OCI-LY7 (cell line): ENCODE results near the gene ITIH4. TPM values are rescaled to one million over a fixed set of nuclear protein-coding genes. Genes with fewer than 3 reads are reported as not detected.

ENCODE experiments used
- BruUV-seq: library from RNA; stranded (reverse); fragments of 400-500 nt; replicated peaks from 2 replicates; lab custom pipeline; 2021; lab: Mats Ljungman, UMichigan
- CTCF ChIA-PET: fragments of 300-600 bp; sonication (Branson Sonifier 250); formaldehyde crosslinking; loops from one replicate; lab custom pipeline; 2022; ENCODE audit warnings: antibody characterized with exemption; ENCODE audit not compliant: unreplicated experiment; lab: Charles Lee
- POLR2A ChIA-PET: fragments of 300-600 bp; sonication (Branson Sonifier 250); formaldehyde crosslinking; loops from one replicate; lab custom pipeline; 2022; ENCODE audit warnings: antibody characterized with exemption; lab: Charles Lee
- DNase-seq: peaks from one replicate; pipeline ENCODE4 v3.0.0-alpha.2; 2015; ENCODE audit warnings: low spot score
- H2AFZ ChIP-seq: fragments of 200-600 bp; sonication (generic), shearing (Covaris generic); 2 replicates; pipeline ENCODE4 v1.6.1; 2014; ENCODE audit warnings: mild to moderate bottlenecking, antibody characterized with exemption, low read length, moderate library complexity
- H3K27ac ChIP-seq: fragments of 200-600 bp; sonication (generic); 2 replicates; pipeline ENCODE4 v1.5.1; 2014; ENCODE audit warnings: mixed run types, low read depth, mild to moderate bottlenecking, moderate library complexity, low read length, inconsistent platforms; ENCODE audit not compliant: poor library complexity, severe bottlenecking
- H3K36me3 ChIP-seq: fragments of 200-600 bp; sonication (generic); 2 replicates; pipeline ENCODE4 v1.6.1; 2014; ENCODE audit warnings: mild to moderate bottlenecking, antibody characterized with exemption, low read length, moderate library complexity, mixed read lengths; ENCODE audit not compliant: insufficient read depth
- H3K4me1 ChIP-seq: fragments of 200-600 bp; sonication (generic); 2 replicates; pipeline ENCODE4 v1.5.1; 2014; ENCODE audit warnings: mild to moderate bottlenecking, low read length; ENCODE audit not compliant: insufficient read depth, poor library complexity, severe bottlenecking
- H3K4me2 ChIP-seq: fragments of 200-600 bp; sonication (generic); 2 replicates; pipeline ENCODE4 v1.6.1; 2014; ENCODE audit warnings: mild to moderate bottlenecking, low read length
- H3K4me3 ChIP-seq: fragments of 200-600 bp; sonication (generic); 2 replicates; pipeline ENCODE4 v1.5.1; 2014; ENCODE audit warnings: mild to moderate bottlenecking, low read depth, low read length; ENCODE audit not compliant: poor library complexity, severe bottlenecking
- H3K79me2 ChIP-seq: fragments of 200-600 bp; sonication (generic); 2 replicates; pipeline ENCODE4 v1.6.1; 2016; ENCODE audit warnings: low read depth, mild to moderate bottlenecking, low read length, moderate library complexity, mixed read lengths; ENCODE audit not compliant: insufficient read depth
- H3K9me2 ChIP-seq: fragments of 200-600 bp; sonication (generic); 2 replicates; pipeline ENCODE4 v1.6.1; 2016; ENCODE audit warnings: mild to moderate bottlenecking, low read length, mixed read lengths; ENCODE audit not compliant: insufficient read depth
- H3K9me3 ChIP-seq: fragments of 200-600 bp; sonication (generic); 2 replicates; pipeline ENCODE4 v1.6.1; 2014; ENCODE audit warnings: mild to moderate bottlenecking, mixed run types, low read length, mixed read lengths
- H4K20me1 ChIP-seq: fragments of 200-600 bp; sonication (generic); 2 replicates; pipeline ENCODE4 v1.6.1; 2014; ENCODE audit warnings: mild to moderate bottlenecking, antibody characterized with exemption, low read length, moderate library complexity, mixed read lengths; ENCODE audit not compliant: insufficient read depth
- EZH2phosphoT487 ChIP-seq: fragments of 200-600 bp; sonication (generic); IDR thresholded peaks from 2 replicates; pipeline ENCODE4 v1.6.1; 2018; ENCODE audit warnings: low read depth, borderline replicate concordance, mild to moderate bottlenecking, mixed run types, antibody characterized with exemption, low read length, moderate library complexity, mixed read lengths
- intact Hi-C: fragments of 100-400 bp; cut with micrococcal nuclease; formaldehyde crosslinking; loops from one replicate; pipeline ENCODE4 v1.10.0; 2022; ENCODE audit not compliant: unreplicated experiment
- total RNA-seq, 2 experiments: library from RNA; depleted of rRNA in 1 of 2; stranded (reverse); fragments of >200 nt in 1 of 2; shearing (Covaris generic) in 1 of 2; gene quantifications; 2 replicates each; pipeline ENCODE4 v1.2.3, GENCODE V29; 2014 to 2022
- TF ChIP-seq, protein P1 (sequence below): fragments of 200-600 bp; sonication (generic); conservative IDR thresholded peaks from 2 replicates; pipeline ENCODE4 v1.5.1; 2014; ENCODE audit warnings: mild to moderate bottlenecking, antibody characterized with exemption, low read length, moderate library complexity, mixed read lengths

Gene ITIH4
- total RNA-seq, 2 experiments from 2014 or later = 2.1 to 2.2 TPM

DNA sequence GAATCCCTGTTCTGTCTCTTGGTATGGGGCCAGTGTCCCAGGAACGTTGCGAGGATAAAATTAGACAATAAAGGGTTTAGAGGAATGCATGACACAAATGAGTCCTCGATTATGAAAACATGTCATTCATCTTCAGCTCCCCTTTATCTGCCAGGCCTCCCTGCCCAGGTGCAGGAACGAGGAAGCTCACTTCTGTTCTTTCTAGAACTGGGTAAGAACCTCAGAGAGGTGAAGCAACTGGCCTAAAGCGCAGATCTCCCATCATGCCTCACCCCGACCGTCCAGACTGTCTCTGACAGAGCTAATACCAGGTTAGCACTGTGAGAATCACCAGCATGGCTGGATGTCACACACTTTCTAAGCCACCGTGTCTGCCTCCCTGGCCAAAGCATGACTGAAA lies 54.6 kb downstream of the ITIH4 start:
- TF ChIP-seq EZH2phosphoT487 = no peak
- TF ChIP-seq, protein P1, sequence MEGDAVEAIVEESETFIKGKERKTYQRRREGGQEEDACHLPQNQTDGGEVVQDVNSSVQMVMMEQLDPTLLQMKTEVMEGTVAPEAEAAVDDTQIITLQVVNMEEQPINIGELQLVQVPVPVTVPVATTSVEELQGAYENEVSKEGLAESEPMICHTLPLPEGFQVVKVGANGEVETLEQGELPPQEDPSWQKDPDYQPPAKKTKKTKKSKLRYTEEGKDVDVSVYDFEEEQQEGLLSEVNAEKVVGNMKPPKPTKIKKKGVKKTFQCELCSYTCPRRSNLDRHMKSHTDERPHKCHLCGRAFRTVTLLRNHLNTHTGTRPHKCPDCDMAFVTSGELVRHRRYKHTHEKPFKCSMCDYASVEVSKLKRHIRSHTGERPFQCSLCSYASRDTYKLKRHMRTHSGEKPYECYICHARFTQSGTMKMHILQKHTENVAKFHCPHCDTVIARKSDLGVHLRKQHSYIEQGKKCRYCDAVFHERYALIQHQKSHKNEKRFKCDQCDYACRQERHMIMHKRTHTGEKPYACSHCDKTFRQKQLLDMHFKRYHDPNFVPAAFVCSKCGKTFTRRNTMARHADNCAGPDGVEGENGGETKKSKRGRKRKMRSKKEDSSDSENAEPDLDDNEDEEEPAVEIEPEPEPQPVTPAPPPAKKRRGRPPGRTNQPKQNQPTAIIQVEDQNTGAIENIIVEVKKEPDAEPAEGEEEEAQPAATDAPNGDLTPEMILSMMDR = no peak
- Histone ChIP-seq H3K9me2 (no peaks in the 10 kb centered on the region), H3K27ac (no peak overlapping the region), H2AFZ (peak overlapping the region; percentile 24), H3K9me3 (no peaks in the 10 kb centered on the region), H3K4me2 (no peak overlapping the region), H3K4me3 (no peak overlapping the region), H3K36me3 (no peaks in the 10 kb centered on the region), H3K4me1 (peaks cover 12% of the 10 kb centered on the region), H4K20me1 (no peaks in the 10 kb centered on the region), H3K79me2 (no peaks in the 10 kb centered on the region)
- no TSS peak for BruUV-seq
- DNase-seq = no peak
- intact Hi-C loops = no loop called here
- POLR2A ChIA-PET = interaction anchor here (1.3 kb wide), 1 partner anchor 10 kb away, joined by 4 read pairs; no protein-coding TSS in a partner anchor
- CTCF ChIA-PET = no interaction called here

DNA sequence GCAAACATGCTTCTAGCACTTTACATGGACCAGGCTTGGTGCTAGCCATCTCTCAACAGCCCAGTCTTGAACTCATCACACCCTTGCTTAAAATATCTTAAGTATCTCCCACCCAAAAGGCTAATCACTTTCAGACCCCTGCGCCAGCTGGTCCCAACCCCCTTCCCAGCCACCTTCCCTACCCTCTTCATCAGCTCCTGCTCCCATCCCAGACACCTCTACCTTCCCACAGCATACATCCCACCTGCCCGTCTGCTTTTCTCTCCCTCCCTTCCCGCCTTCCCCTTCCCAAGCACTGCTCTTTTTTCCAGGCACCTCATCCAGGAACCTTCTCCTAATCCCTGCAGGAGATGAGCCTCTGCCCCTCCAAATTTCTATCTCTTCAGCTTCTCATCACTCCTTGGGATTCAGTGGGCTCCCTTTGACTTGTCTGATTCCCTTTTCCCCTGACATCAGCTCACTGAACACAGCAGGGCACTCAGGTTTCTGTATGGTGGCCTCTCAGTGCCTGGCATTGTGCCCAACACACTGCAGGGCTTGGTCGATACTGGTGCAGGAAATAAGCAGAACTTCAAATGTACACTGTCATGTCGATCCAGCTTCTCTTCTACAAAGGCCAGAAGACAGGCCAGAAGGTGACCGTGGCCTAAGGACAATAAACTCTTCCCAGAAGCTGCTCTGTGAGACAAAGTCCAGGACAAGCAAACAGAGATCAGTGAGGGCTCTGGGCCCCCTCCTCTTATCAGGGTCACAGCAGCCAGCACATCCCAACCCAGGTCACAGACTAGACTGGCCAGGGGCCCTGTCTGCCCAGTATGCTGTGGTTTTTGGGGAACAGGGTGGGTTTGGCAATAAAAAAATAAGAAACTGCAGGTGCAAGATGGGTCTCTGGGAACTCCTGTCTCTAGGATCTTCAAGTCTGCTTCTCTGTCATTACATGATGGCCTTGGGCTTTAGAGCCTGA lies 55.3 kb downstream of the ITIH4 start:
- TF ChIP-seq, protein P1 = no peak
- TF ChIP-seq EZH2phosphoT487 = no peak
- no peak for DNase-seq
- Histone ChIP-seq H3K36me3 (no peaks in the 10 kb centered on the region), H4K20me1 (no peaks in the 10 kb centered on the region), H3K79me2 (peaks cover 1% of the 10 kb centered on the region; the same call in 1 of the 2 replicates), H3K4me2 (no peak overlapping the region), H3K9me3 (no peaks in the 10 kb centered on the region), H3K9me2 (no peaks in the 10 kb centered on the region), H3K4me1 (peaks cover 12% of the 10 kb centered on the region), H3K4me3 (no peak overlapping the region), H3K27ac (no peak overlapping the region), H2AFZ (peak overlapping the region; percentile 24)
- no TSS peak for BruUV-seq
- CTCF ChIA-PET = no interaction called here
- intact Hi-C loops = no loop called here
- POLR2A ChIA-PET = interaction anchor here (0.5 to 1.3 kb wide), 2 partner anchors 10 to 144 kb away, joined by 4 to 5 read pairs; no protein-coding TSS in a partner anchor
